Heart right ventricle (tissue), 16 donors: ENCODE results near the gene RTTN. TPM values are rescaled to one million over a fixed set of nuclear protein-coding genes. Genes with fewer than 3 reads are reported as not detected.

ENCODE experiments used
- ATAC-seq, 8 donors: fragments of 200-7000 bp; cut with Tn5 transposase; one replicate each; pipeline ENCODE4 v1.9.1; 2020; ENCODE audit warnings: mild to moderate bottlenecking in 8 of 8, moderate library complexity in 8 of 8, moderate number of reproducible peaks in 1 of 8
- DNase-seq, 2 donors: peaks; one replicate each; pipeline ENCODE4 v3.0.0-alpha.2; 2020
- H3K27ac ChIP-seq, 10 donors: fragments of 200-600 bp; sonication (generic) in 2 of 10; one replicate each; pipeline versions ENCODE4 v1.5.0 to v1.8.0; 2020 to 2022; ENCODE audit warnings: mild to moderate bottlenecking in 3 of 10
- H3K27me3 ChIP-seq, 7 donors: fragments of 200-600 bp; one replicate each; pipeline ENCODE4 v1.8.0; 2021 to 2022; ENCODE audit warnings: mild to moderate bottlenecking in 2 of 7
- H3K36me3 ChIP-seq, 9 donors: fragments of 200-600 bp; sonication (generic) in 1 of 9; one replicate each; pipeline versions ENCODE4 v1.5.0 to v1.8.0; 2020 to 2022; ENCODE audit warnings: mild to moderate bottlenecking in 2 of 9
- H3K4me1 ChIP-seq, 9 donors: fragments of 200-600 bp; sonication (generic) in 1 of 9; one replicate each; pipeline versions ENCODE4 v1.5.0 to v1.8.0; 2020 to 2022; ENCODE audit warnings: mild to moderate bottlenecking in 4 of 9
- H3K4me3 ChIP-seq, 10 donors: fragments of 200-600 bp; sonication (generic) in 2 of 10; one replicate each; pipeline versions ENCODE4 v1.5.0 to v1.8.0; 2020 to 2022; ENCODE audit warnings: mild to moderate bottlenecking in 7 of 10, moderate library complexity in 2 of 10
- H3K9me3 ChIP-seq, 11 donors: fragments of 200-600 bp in 10 of 11; sonication (generic) in 2 of 11; one replicate each; pipeline versions ENCODE4 v1.5.0 to v1.8.0; 2013 to 2022; ENCODE audit warnings: mild to moderate bottlenecking in 2 of 11, control low read depth in 1 of 11, moderate library complexity in 1 of 11
- WGBS, 2 donors: extraction: QIAGEN DNeasy Blood & Tissue Kit; methylation state at CpG; one replicate each; pipeline ENCODE4 v1.1.7; 2013; ENCODE audit warnings: inconsistent platforms in 1 of 2; 5-methylcytosine and 5-hydroxymethylcytosine counted together
- intact Hi-C, 10 donors: fragments of 100-400 bp; cut with DNase I; formaldehyde crosslinking; loops; one replicate each; pipeline versions ENCODE4 v1.11.1 to v1.14.2; 2022
- polyA plus RNA-seq, 2 donors: library from polyadenylated mRNA; stranded (reverse); fragments of 200-250 nt; gene quantifications; one replicate each; pipeline ENCODE4 v1.2.3, GENCODE V29; 2013
- total RNA-seq, 10 donors: library from RNA; stranded (reverse); fragmentation: NEBNext Ultra II Directional in 3 of 10; extraction: Animal tissue kit (Norgen Biotek cat#: 25700) in 3 of 10; gene quantifications; one replicate each; pipeline versions ENCODE4 v1.2.1 to v1.2.4, GENCODE V29; 2021 to 2023
- TF ChIP-seq, protein P1 (sequence below), 9 donors: fragments of 200-600 bp; sonication (generic) in 2 of 9; IDR thresholded peaks; one replicate each; pipeline versions ENCODE4 v1.5.0 to v1.8.0; 2021 to 2022; ENCODE audit warnings: antibody characterized with exemption in 9 of 9, mild to moderate bottlenecking in 5 of 9, moderate library complexity in 1 of 9
- donor health status: Arrhythmogenic right ventricular cardiomyopathy.
- donor health status: ischemic (EF 13 %, LVEDD 7.1; RV severe dilation, severe dysfunction).
- donor health status: healthy with polysubstance abuse.
- donor health status: DM: no; HTN: yes; CAD: no.
- donor health status: DM: no; HTN: no; CAD: no.
- donor health status: ischemic (EF 25% LVEDD 6.9; RV normal size, moderate dysfunction).
- donor health status: ischemic (EF 25% LVEDD 5.7; RV mildly dilated, moderate dysfunction).
- donor health status: healthy.
- donor health status: DM: yes; HTN: yes; CAD: no.
- donor health status: Ischemic cardiomyopathy.
- donor health status: ischemic (EF 35%, LVEDD 5.7; RV mildly dilated, moderate dysfunction).
- donor health status: nonischemic (EF 11% LVEDD 7.7; RV severe dilation, severe dysfunction).
- donor health status: DM: yes; HTN: yes; CAD: no.
- donor health status: PGD.
- donor health status: ischemic (EF 29% LVEDD 5.4; RV normal size, mild dysfunction).
- donor health status: nonischemic (EF 23%, LVEDD 6.1; RV moderate dilation, normal function).

The RTTN gene
- total and polyA plus RNA-seq, 12 donors, result 3.5 to 15.7 (median 9.4) TPM

DNA sequence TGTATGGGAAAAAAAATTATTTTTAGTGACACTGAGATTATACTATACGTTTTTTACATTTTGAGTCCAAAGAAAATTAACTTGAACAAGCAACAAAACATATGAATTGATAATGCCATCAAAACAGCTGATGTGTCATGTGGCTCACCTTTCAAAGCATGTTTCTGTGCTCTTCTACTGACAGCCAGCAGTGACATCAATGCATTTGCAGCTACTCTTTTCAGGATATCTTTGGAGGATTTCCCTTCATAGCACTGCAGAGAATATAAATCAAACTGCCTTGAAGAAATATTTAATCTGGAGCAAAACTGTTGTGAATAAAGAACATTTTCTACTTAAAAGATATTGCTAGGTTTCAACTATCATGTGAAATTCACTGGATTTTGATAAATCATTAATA, 174.8 kb downstream of the RTTN start:
- DNase-seq (no peak), ATAC-seq (no peak)
- Histone ChIP-seq H3K36me3 (peaks cover 0 to 48% (median 8%) of the 10 kb centered on the region in 9 donors), H3K27me3 (no peaks in the 10 kb centered on the region), H3K27ac (no peak overlapping the region), H3K9me3 (no peaks in the 10 kb centered on the region), H3K4me1 (no peaks in the 10 kb centered on the region), H3K4me3 (no peak overlapping the region)
- WGBS, 2 donors, result 87 to 88% methylated on average over 1 of the region's 1 CpG
- TF ChIP-seq, protein P1, sequence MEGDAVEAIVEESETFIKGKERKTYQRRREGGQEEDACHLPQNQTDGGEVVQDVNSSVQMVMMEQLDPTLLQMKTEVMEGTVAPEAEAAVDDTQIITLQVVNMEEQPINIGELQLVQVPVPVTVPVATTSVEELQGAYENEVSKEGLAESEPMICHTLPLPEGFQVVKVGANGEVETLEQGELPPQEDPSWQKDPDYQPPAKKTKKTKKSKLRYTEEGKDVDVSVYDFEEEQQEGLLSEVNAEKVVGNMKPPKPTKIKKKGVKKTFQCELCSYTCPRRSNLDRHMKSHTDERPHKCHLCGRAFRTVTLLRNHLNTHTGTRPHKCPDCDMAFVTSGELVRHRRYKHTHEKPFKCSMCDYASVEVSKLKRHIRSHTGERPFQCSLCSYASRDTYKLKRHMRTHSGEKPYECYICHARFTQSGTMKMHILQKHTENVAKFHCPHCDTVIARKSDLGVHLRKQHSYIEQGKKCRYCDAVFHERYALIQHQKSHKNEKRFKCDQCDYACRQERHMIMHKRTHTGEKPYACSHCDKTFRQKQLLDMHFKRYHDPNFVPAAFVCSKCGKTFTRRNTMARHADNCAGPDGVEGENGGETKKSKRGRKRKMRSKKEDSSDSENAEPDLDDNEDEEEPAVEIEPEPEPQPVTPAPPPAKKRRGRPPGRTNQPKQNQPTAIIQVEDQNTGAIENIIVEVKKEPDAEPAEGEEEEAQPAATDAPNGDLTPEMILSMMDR (IDR thresholded peaks at IDR 0.05), result no peak
- intact Hi-C loops, result no loop called here

DNA sequence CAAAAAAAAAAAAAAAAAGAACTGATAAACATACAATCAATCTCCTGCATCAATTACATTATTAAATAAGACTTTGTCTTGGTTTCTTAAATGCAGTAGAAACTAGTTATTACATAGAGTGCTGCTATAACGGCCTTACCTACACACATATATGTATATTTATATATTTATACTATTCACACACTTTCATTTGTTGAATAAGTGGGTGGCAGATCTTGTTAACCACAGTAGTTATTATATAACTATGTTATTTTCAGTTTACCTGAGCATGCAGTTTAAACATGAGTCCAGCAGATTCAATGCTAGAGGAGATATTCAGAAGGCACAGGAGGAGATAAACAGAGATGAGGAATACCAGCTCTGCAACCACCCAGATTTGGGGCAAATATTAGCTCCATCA, 176.3 kb downstream of the RTTN start:
- intact Hi-C loops, result no loop called here

DNA sequence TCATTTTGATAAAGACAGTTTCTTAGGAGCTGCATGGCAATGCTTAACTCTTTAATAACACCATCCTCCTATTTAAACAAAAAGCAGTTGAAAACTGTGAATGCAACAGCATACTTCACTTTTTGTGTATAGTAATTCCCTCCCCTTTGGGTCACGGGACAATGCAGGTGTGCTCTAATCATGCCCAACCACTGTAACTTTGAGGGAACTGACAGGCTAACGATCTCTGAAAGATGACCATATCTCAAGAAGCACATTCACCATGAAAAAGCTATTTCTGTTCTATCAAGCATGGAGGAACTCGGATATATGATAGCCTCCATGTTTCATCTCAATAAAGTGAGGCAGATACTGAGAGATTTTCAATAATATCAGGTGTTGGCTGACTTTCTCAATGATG, 176.8 kb downstream of the RTTN start:
- Histone ChIP-seq H3K27me3 (no peaks in the 10 kb centered on the region), H3K27ac (no peak overlapping the region), H3K4me3 (no peak overlapping the region), H3K4me1 (no peaks in the 10 kb centered on the region), H3K36me3 (peaks cover 0 to 66% (median 16%) of the 10 kb centered on the region in 9 donors), H3K9me3 (no peaks in the 10 kb centered on the region)
- DNase-seq (no peak), ATAC-seq (no peak)
- intact Hi-C loops, result no loop called here
- WGBS, 2 donors, result 94 to 95% methylated on average over 3 of the region's 3 CpGs
- TF ChIP-seq, protein P1 (IDR thresholded peaks at IDR 0.05), result no peak

More for the DNA sequence above, 176.3 kb downstream of the RTTN start:
- WGBS, 2 donors, result 94 to 97% methylated on average over 1 of the region's 1 CpG
- Histone ChIP-seq H3K36me3 (peaks cover 0 to 61% (median 13%) of the 10 kb centered on the region in 9 donors), H3K27me3 (no peaks in the 10 kb centered on the region), H3K4me3 (no peak overlapping the region), H3K27ac (no peak overlapping the region), H3K4me1 (no peaks in the 10 kb centered on the region), H3K9me3 (no peaks in the 10 kb centered on the region)
- ATAC-seq, result no peak
- TF ChIP-seq, protein P1 (IDR thresholded peaks at IDR 0.05), result no peak
- no peak for DNase-seq

DNA sequence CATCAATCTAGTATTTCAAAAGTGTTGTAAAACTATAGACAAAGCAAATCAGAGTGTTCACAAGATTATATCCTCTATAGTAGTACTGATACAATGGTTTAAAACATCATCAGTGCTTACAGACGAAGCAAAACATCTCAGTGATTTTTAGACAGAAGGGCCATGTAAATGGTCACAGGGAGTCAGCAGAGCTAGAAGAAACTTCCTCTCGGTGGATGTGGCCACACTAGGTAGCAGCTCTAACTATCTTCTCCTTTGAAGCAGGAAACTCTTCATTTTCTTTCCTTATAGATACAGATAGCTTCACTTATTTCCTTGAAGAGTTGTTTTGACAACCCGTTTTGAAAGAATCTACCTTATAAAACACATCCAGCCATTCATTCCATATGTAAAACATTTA, 177.4 kb downstream of the RTTN start:
- H3K27ac ChIP-seq, result no peak overlapping the region
- DNase-seq (no peak), ATAC-seq (no peak)
- no peaks in the 10 kb centered on the region for H3K4me1 ChIP-seq
- H3K27me3 ChIP-seq, result no peaks in the 10 kb centered on the region
- TF ChIP-seq, protein P1 (IDR thresholded peaks at IDR 0.05), result no peak
- peaks cover 0 to 72% (median 16%) of the 10 kb centered on the region in 9 donors for H3K36me3 ChIP-seq
- no peaks in the 10 kb centered on the region for H3K9me3 ChIP-seq
- intact Hi-C loops, result no loop called here
- no peak overlapping the region for H3K4me3 ChIP-seq
- WGBS, 2 donors, result 87 to 89% methylated on average over 3 of the region's 3 CpGs
